GM12891 (cell line): Measurements from ENCODE around the gene SLC26A8.

Experiments used
- POLR2A ChIP-seq: IDR thresholded peaks from 2 replicates; pipeline ENCODE4 v1.6.1; 2011; ENCODE audit warnings: low read depth, low read length, control low read depth
- POLR2AphosphoS5 ChIP-seq: IDR thresholded peaks from 2 replicates; pipeline ENCODE4 v1.6.1; 2011; ENCODE audit warnings: low read depth, low read length, control low read depth
- SPI1 ChIP-seq: IDR thresholded peaks from 2 replicates; pipeline ENCODE4 v1.6.1; 2011; ENCODE audit warnings: low read depth, low read length, control low read depth
- TAF1 ChIP-seq: IDR thresholded peaks from 2 replicates; pipeline ENCODE4 v1.6.1; 2011; ENCODE audit warnings: low read depth, low read length, control low read depth

GRCh38 chr6:35984701-35985100 is 39.7 kb downstream of the SLC26A8 start:
- TF ChIP-seq POLR2AphosphoS5 (no peak), POLR2A (no peak), TAF1 (no peak), SPI1 (no peak)
